Uterus (tissue), 4 donors: ENCODE results near the gene FHAD1. TPM values are rescaled to one million over a fixed set of nuclear protein-coding genes. Genes with fewer than 3 reads are reported as not detected.

ENCODE experiments used
- DNase-seq, 2 donors: peaks; one replicate each; pipeline ENCODE4 v3.0.0-alpha.2; 2019 to 2020
- H3K27ac ChIP-seq, 2 donors: fragments of 200-600 bp; sonication (generic); 1 replicate in 1 of 2; 2 replicates in 1 of 2; pipeline ENCODE4 v1.5.1; 2016 to 2018
- H3K27me3 ChIP-seq, 2 donors: fragments of 200-600 bp; sonication (generic); one replicate each; pipeline ENCODE4 v1.5.1; 2018 to 2019; ENCODE audit warnings: control low read depth in 1 of 2
- H3K36me3 ChIP-seq, 2 donors: fragments of 200-600 bp; sonication (generic); one replicate each; pipeline ENCODE4 v1.5.1; 2019; ENCODE audit warnings: control low read depth in 1 of 2
- H3K4me1 ChIP-seq, 2 donors: fragments of 200-600 bp; sonication (generic); one replicate each; pipeline ENCODE4 v1.5.1; 2018 to 2019; ENCODE audit warnings: control low read depth in 1 of 2
- H3K4me3 ChIP-seq, 2 donors: fragments of 200-600 bp; sonication (generic); 1 replicate in 1 of 2; 2 replicates in 1 of 2; pipeline ENCODE4 v1.5.1; 2018 to 2019; ENCODE audit warnings: mild to moderate bottlenecking in 1 of 2
- H3K9me3 ChIP-seq, 2 donors: fragments of 200-600 bp; sonication (generic); one replicate each; pipeline ENCODE4 v1.5.1; 2019; ENCODE audit warnings: control low read depth in 1 of 2
- CTCF ChIP-seq, 4 experiments: fragments of 200-600 bp in 2 of 4; fragments of 450-650 bp in 2 of 4; sonication (generic) in 2 of 4; IDR thresholded peaks; one replicate each; pipeline ENCODE4 v1.5.1; 2016 to 2019; ENCODE audit warnings: antibody characterized with exemption in 4 of 4, mild to moderate bottlenecking in 2 of 4, moderate library complexity in 1 of 4
- POLR2A ChIP-seq, 2 donors: fragments of 450-650 bp; IDR thresholded peaks; one replicate each; pipeline ENCODE4 v1.6.1; 2016; ENCODE audit warnings: antibody characterized with exemption in 2 of 2, mild to moderate bottlenecking in 1 of 2, moderate library complexity in 1 of 2
- intact Hi-C: fragments of 100-400 bp; cut with DNase I; formaldehyde crosslinking; loops from one replicate; pipeline ENCODE4 v1.15.1; 2023; ENCODE audit warnings: low total_unique reads
- total RNA-seq, 4 donors: library from RNA; depleted of rRNA in 3 of 4; stranded (reverse); fragments of >200 nt in 3 of 4; gene quantifications; one replicate each; pipeline versions ENCODE4 v1.1.0 to v1.2.4, GENCODE V29; 2014 to 2023
- donor health status: DM: yes; HTN: yes; CAD: no.

Gene FHAD1
- total RNA-seq, 4 donors from 2014 or later = 1.1 to 4.1 TPM; not detected in 2

- intact Hi-C loops = no loop called here
- no peaks in the 10 kb centered on the region for H3K9me3 ChIP-seq
- peaks cover 0 to 8% of the 10 kb centered on the region in 2 donors for H3K4me1 ChIP-seq
- DNase-seq = no peak
- no peaks in the 10 kb centered on the region for H3K36me3 ChIP-seq
- H3K27me3 ChIP-seq = no peaks in the 10 kb centered on the region
- peak overlapping the region; percentile 65 to 93 for H3K4me3 ChIP-seq
- H3K27ac ChIP-seq = peak overlapping the region; percentile 90 to 95
- TF ChIP-seq CTCF (IDR thresholded peaks at IDR 0.05) (no peak), POLR2A (IDR thresholded peaks at IDR 0.05) (no peak)
Observed at GRCh38 chr1:15408890-15409387, 161.9 kb downstream of the FHAD1 start.

GRCh38 chr1:15409388-15410222 lies 162.6 kb downstream of the FHAD1 start, which contains the start of gene EFHD2:
Gene EFHD2 (plus strand): TSS chr1:15409888. CDS start chr1:15409972, 84 bp downstream.
- TF ChIP-seq POLR2A (IDR thresholded peaks at IDR 0.05) = peak; percentile 81 to 91
- TF ChIP-seq CTCF (IDR thresholded peaks at IDR 0.05) = no peak
- peak within 1 kb of the TSS; percentile 65 to 93 for H3K4me3 ChIP-seq
- H3K9me3 ChIP-seq = no peaks in the 10 kb centered on the region
- peak; percentile 81 to 83 for DNase-seq
- H3K4me1 ChIP-seq = peaks cover 0 to 8% of the 10 kb centered on the region in 2 donors
- H3K27me3 ChIP-seq = no peaks in the 10 kb centered on the region
- H3K27ac ChIP-seq = peak within 1 kb of the TSS; percentile 90 to 95
- no peaks in the 10 kb centered on the region for H3K36me3 ChIP-seq
- intact Hi-C loops = no loop called here

GRCh38 chr1:15410223-15410883 lies 163.3 kb downstream of the FHAD1 start:
- intact Hi-C loops = no loop called here
- Histone ChIP-seq H3K4me3 (peak overlapping the region; percentile 65 to 93), H3K36me3 (no peaks in the 10 kb centered on the region), H3K4me1 (peaks cover 0 to 8% of the 10 kb centered on the region in 2 donors), H3K9me3 (no peaks in the 10 kb centered on the region), H3K27me3 (no peaks in the 10 kb centered on the region), H3K27ac (peak overlapping the region; percentile 90 to 95)
- TF ChIP-seq POLR2A (IDR thresholded peaks at IDR 0.05) (no peak), CTCF (IDR thresholded peaks at IDR 0.05) (no peak)
- DNase-seq = no peak

GRCh38 chr1:15410884-15411245 lies 163.8 kb downstream of the FHAD1 start:
- peaks cover 0 to 8% of the 10 kb centered on the region in 2 donors for H3K4me1 ChIP-seq
- H3K36me3 ChIP-seq = no peaks in the 10 kb centered on the region
- H3K9me3 ChIP-seq = no peaks in the 10 kb centered on the region
- no peaks in the 10 kb centered on the region for H3K27me3 ChIP-seq
- no peak for TF ChIP-seq CTCF (IDR thresholded peaks at IDR 0.05)
- no peak for TF ChIP-seq POLR2A (IDR thresholded peaks at IDR 0.05)
- peak overlapping the region; percentile 65 to 93 for H3K4me3 ChIP-seq
- H3K27ac ChIP-seq = peak overlapping the region; percentile 90 to 95
- intact Hi-C loops = no loop called here
- no peak for DNase-seq
